ENCODE measurements around the gene NPTXR. TPM values are rescaled to one million over a fixed set of nuclear protein-coding genes. Genes with fewer than 3 reads are reported as not detected.

The NPTXR gene
- 4.7 and 7.8 TPM in 2 replicates for total RNA-seq

GRCh38 chr22:38843657-38844314 is at the start of gene NPTXR:
TSS of gene NPTXR (minus strand) at chr22:38844028.

GRCh38 chr22:38872172-38872830 is 28.5 kb upstream of the NPTXR start, which contains the start of gene CBX6:
TSS of gene CBX6 (minus strand) at chr22:38872216. CDS start at chr22:38872190, 26 bp downstream.

GRCh38 chr22:38793721-38794466 is 49.9 kb downstream of the NPTXR start, which contains the start of gene DNAL4:
TSS of gene DNAL4 (minus strand) at chr22:38794143. CDS start at chr22:38782731, 11,412 bp downstream.

Other genes with a start within 250 kb of the NPTXR start
- gene FAM227A, start 187.6 kb downstream of the NPTXR start, total RNA-seq = 1.1 and 3.9 TPM in 2 replicates
- 15.0 and 15.8 TPM in 2 replicates for gene CBY1, start 187.4 kb downstream of the NPTXR start, total RNA-seq
- 29.5 and 36.8 TPM in 2 replicates for gene TOMM22, start 162.1 kb downstream of the NPTXR start, total RNA-seq
- gene JOSD1, start 143.1 kb downstream of the NPTXR start, total RNA-seq = 63.3 and 73.0 TPM in 2 replicates
- gene GTPBP1, start 138.1 kb downstream of the NPTXR start, total RNA-seq = 33.2 and 35.1 TPM in 2 replicates
- gene SUN2, start 88.0 kb downstream of the NPTXR start, total RNA-seq = 95.9 and 142 TPM in 2 replicates
- 17.3 and 20.3 TPM in 2 replicates for gene DNAL4, start 49.9 kb downstream of the NPTXR start, total RNA-seq
- gene CBX6, start 28.2 kb upstream of the NPTXR start, total RNA-seq = 61.8 and 65.1 TPM in 2 replicates
- not detected in 2 replicates for gene APOBEC3A, start 113.6 kb upstream of the NPTXR start, total RNA-seq
- 0.30 and 2.0 TPM in 2 replicates for gene APOBEC3B, start 138.3 kb upstream of the NPTXR start, total RNA-seq
- gene APOBEC3C, start 170.2 kb upstream of the NPTXR start, total RNA-seq = 13.1 and 15.0 TPM in 2 replicates
- gene APOBEC3D, start 177.1 kb upstream of the NPTXR start, total RNA-seq = 1.4 and 1.6 TPM in 2 replicates
- gene APOBEC3F, start 196.8 kb upstream of the NPTXR start, total RNA-seq = 6.3 and 7.6 TPM in 2 replicates
- gene APOBEC3G, start 233.2 kb upstream of the NPTXR start, total RNA-seq = 3.8 and 16.2 TPM in 2 replicates